GM11168 (cell line): ENCODE measurements around the gene CREB3L4.

Source experiments
- in situ Hi-C: fragments of 300-500 bp; cut with MboI; formaldehyde crosslinking; loops from one replicate; pipeline ENCODE4 v1.12.0; 2022; ENCODE audit warnings: low sequenced_read_pairs; ENCODE audit not compliant: unreplicated experiment

The CREB3L4 gene

GRCh38 chr1:154019269-154019668 lies 51.6 kb downstream of the CREB3L4 start:
- in situ Hi-C loops, result no loop called here

GRCh38 chr1:154019940-154020339 lies 52.2 kb downstream of the CREB3L4 start:
- in situ Hi-C loops, result no loop called here
